SK-N-MC (cell line): ENCODE measurements around the gene TNFAIP8.

Experiments
- EZH2 ChIP-seq: fragments of 200-600 bp; sonication (generic); IDR thresholded peaks from one replicate; pipeline ENCODE4 v1.6.1; 2017; ENCODE audit warnings: antibody characterized with exemption
- POLR2AphosphoS5 ChIP-seq: IDR thresholded peaks from 2 replicates; pipeline ENCODE4 v1.6.1; 2012; ENCODE audit warnings: mild to moderate bottlenecking, low read depth, low read length, borderline replicate concordance

GRCh38 chr5:119356612-119357188 is 881 bp downstream of the TNFAIP8 start:
- TF ChIP-seq POLR2AphosphoS5 (no peak), EZH2 (no peak)
